ENCODE measurements around the gene ZDBF2.
"Not testable (repeated sequence)": the region's sequence is repeated elsewhere in the genome, so short reads cannot be mapped to it uniquely, and the experiment has no call there.

The ZDBF2 gene

DNA sequence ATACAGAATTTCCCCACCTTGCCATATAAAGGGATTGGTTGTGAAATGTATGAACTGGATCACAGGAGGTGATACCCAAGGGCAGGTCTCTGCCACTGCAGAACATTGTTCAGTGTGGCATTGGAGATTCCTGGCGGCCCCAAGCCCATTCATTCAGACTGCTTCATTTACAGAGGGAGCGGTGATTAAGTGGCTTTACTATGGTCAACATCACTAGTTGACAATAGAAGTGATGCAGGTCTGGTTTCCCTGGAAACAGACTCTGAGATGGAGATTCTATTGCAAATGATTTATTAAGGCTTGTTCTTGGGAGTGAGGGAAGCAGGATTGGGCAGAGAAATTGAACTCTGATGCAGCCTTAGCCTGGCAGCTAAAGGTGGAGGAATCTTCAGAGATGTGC is 62.4 kb downstream of the ZDBF2 start:
- no peak for DNase-seq

DNA sequence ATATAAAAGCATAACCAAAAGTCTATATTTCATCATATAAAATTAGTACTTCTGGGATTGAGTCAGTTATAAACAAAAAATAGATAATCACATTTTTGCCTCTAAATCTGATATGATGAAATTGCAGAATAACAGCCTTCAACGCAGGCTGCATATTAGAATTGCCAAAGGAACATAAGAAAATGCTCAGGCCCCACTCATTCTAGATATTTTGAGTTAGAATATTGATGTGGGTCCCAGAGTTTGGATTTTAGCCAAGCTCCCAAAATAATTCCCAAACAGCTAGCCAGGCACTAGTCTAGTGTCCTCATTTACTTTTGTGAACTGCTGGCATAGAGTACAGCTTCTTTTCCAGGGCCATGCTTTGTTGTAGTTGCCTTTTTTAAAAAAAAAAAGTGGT is 63.5 kb downstream of the ZDBF2 start:
- DNase-seq = no peak

DNA sequence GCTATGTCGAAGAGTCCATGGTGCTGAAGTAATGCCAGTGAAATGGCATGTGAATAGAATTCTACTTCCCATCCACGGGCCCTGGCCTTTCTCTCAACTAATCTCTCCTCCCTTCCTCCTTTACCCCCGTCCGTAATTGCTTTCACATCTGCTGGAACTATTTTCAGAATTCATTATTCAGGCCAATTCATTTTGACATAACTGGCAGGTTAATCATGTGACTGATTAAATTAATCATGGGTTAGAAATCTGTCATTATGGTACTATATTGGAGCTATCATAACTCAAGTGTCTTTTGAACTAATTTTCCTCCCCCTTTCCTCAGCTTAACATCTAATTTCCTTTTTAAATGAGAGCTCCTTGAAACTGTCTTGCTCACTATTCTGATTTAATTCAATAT is 66.9 kb downstream of the ZDBF2 start:
- no peak for DNase-seq

DNA sequence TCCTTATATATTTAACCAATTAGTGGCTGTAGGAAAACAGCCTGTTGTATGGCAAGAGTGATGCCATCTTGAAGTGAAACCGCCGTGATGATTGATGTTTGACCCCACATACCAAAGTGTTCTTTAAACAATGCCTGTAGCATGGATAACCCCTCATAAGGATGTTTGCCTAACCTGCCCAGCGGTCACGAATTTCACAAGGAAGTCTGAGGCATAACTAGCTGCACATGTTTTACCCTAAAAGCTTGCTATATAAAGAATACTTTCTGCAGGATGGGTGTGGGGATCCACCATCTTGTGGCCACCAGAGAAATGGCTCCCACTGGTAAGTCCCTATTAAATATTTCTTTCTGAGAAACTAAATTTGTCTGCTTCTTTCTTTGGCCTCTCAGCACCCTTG is 68.7 kb downstream of the ZDBF2 start:
- DNase-seq = no peak

DNA sequence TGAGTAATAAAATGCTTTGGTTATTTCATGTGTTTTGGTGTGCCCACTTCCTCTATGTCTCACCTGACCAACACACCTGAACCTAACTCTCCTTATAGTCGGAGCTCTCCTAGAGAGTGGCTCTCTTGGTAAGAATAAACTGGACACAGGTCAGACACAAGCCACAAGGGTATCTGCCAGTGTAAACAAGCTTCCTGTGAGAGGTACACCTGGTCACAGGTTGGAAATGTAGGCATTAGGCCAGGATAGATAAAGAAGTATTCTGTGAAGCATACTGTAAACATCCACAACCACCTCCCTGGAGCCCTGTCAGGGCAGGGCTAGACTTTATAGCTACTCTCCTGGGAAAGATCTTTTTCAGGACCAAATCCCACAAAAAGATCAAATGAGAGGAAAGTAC is 69.4 kb downstream of the ZDBF2 start:
- no peak for DNase-seq

DNA sequence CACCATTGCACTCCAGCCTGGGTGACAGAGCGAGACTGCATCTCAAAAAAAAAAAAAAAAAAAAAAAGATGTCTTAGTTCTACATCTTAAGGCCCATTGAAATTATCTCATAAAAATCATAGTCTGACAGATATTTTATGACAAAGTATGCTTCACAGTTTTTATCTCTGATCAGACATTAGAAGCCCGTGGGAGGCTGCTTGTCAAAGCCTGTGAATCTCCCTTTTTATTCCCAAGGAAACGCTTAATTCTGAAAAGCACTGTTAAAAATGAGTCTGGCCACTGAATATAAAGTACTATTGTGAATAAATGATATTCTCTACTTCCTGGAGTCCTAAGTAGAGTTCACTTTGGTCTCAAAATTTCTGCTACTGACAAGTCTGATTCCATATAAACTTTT is 71.1 kb downstream of the ZDBF2 start:
- DNase-seq = no peak

DNA sequence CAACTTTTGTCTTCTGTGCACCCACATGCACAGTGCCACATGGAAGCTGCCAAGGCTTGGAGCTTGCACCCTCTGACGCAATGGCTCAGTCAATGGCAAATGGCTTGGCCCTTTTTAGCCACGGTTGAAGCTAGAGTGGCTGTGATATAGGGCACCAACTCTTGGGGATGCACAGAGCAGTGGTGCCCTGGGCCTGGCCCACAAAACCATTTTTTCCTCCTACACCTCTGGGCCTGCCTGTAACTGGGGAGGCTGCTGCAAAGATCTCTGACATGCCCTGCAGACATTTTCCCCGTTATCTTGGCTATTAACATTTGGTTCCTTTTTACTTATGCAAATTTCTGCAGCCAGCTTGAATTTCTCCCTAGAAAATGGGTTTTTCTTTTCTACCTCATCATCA is 74.9 kb downstream of the ZDBF2 start:
- no peak for DNase-seq

DNA sequence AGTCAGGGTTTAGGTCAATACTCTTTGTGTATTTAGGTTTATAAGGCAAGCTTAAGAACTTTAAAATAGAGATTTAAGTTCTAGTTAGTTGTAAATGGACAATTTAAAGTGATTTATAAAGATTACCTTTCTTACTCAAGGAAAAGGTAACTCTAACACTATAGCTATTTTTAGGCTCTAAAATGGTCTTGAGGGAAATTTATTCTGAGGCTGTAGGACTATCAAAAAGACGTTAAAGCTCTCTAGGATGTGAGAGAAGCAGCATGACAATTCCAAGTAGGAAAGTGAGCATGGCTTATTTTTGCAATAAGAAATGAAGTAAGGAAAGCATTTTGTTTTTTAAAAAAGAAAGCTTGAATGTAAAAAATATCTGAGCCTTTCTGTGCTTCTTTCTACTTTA is 78.1 kb downstream of the ZDBF2 start:
- no peak for DNase-seq

DNA sequence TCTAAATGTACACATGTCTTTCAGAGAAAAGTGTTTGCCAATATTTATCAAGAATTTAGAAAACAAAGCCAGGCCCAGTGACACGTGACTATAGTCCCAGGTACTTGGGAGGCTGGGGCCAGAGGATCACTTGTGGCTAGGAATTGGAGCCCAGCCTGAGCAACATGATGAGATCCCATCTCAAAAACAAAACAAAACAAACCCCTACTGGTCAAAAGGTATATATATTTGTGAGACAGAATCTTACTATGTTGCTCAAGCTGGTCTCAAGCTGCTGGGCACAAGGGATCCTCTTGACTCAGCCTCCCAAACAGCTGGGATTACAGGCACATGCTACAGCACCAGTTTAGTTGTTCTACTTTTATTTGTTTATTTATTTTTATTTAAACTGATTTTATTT is 79.2 kb downstream of the ZDBF2 start:
- DNase-seq = no peak

DNA sequence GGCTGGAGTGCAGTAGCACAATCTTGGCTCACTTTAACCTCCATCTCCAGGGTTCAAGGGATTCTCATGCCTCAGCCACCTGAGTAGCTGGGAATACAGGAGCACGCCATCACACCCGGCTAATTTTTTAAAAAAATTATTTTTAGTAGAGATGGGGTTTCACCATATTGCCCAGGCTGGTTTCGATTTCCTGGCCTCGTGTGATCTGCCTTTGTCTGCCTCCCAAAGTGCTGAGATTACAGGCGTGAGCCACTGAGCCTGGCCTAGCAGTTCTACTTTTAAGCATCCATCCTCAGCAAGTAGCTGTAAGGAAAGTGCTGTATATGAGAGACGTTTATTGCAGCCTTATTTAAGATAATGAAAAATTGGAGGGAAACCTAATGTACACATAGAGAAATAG is 79.7 kb downstream of the ZDBF2 start:
- DNase-seq = no peak

DNA sequence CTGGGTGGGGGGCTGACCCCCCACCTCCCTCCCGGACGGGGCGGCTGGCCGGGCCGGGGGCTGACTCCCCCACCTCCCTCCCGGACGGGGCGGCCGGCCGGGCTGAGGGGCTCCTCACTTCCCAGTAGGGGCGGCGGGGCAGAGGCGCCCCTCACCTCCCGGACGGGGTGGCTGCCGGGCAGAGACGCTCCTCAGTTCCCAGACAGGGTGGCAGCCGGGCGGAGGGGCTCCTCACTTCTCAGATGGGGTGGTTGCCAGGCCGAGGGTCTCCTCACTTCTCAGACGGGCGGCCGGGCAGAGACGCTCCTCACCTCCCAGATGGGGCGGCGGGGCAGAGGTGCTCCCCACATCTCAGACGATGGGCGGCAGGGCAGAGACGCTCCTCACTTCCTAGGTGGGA is 82.4 kb downstream of the ZDBF2 start:
- not testable (repeated sequence) for DNase-seq

DNA sequence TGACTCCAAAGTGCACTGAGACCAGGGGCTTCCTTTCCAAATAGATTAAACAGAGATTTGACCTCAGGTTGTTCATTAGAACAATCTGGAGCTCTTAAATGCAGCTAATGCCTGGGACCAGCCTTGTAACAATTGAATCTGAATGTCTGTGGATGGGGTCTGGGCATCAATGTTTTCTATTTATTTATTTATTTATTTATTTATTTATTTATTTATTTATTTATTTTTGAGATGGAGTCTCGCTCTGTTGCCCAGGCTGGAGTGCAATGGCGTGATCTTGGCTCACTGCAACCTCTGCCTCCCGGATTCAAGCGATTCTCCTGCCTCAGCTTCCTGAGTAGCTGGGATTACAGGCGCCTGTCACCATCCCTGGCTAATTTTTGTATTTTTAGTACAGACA is 86.4 kb downstream of the ZDBF2 start:
- not testable (repeated sequence) for DNase-seq

DNA sequence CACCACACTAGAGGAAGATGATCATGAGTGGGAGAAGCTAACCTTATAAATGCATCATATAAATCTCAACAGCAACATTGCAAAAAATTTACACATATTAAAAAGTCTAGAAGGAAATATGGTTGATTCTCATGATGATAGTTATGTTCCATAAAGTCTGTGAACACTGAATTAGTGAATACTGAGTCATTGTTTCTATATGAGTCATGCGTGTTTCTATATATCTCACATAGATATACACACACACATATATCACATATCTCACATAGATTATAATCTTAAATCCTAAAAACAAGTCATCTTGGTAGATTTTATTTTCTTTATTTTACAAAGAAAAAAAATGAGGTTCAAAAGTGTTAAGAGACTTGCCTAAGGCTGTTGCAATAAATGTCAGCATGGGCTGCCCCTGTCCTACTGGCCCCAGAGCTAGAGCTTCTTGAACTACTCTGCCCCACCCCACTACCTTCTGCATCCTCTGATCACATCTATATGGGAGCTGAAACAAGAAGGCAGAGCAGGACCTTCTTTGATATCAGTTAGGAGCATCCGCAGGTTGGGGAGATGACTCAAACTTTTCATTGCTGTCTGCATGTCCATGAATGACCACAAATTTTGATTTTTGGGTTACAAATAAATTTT is 87.1 kb downstream of the ZDBF2 start:
- DNase-seq = no peak

Measured in GOT3 (cell line).